Endothelial cell of umbilical vein (primary cell): ENCODE measurements around the gene ENGASE.

ENCODE experiments used
- EZH2 ChIP-seq: IDR thresholded peaks from 2 replicates; pipeline ENCODE4 v1.6.1; 2012; ENCODE audit warnings: borderline replicate concordance, low read depth, mild to moderate bottlenecking, moderate library complexity, low read length, inconsistent platforms; ENCODE audit not compliant: severe bottlenecking
- FOS ChIP-seq: IDR thresholded peaks from 2 replicates; pipeline ENCODE4 v1.6.1; 2011; ENCODE audit warnings: mild to moderate bottlenecking, low read length, moderate library complexity, borderline replicate concordance; ENCODE audit not compliant: insufficient read depth
- GATA2 ChIP-seq: IDR thresholded peaks from 2 replicates; pipeline ENCODE4 v1.7.0; 2011; ENCODE audit warnings: low read depth, mild to moderate bottlenecking, moderate library complexity, mixed read lengths, low read length; ENCODE audit not compliant: insufficient read length, insufficient read depth
- MAX ChIP-seq: IDR thresholded peaks from 2 replicates; pipeline ENCODE4 v1.6.1; 2011; ENCODE audit not compliant: insufficient read depth, insufficient read length
- MYC ChIP-seq: IDR thresholded peaks from one replicate; pipeline ENCODE4 v1.6.1; 2011; ENCODE audit warnings: mild to moderate bottlenecking, low read depth, low read length
- POLR2A ChIP-seq: IDR thresholded peaks from 2 replicates; pipeline ENCODE4 v1.6.1; 2012; ENCODE audit warnings: low read depth, mild to moderate bottlenecking, control low read depth, low read length
- POLR2AphosphoS5 ChIP-seq: IDR thresholded peaks from 2 replicates; pipeline ENCODE4 v1.6.1; 2012; ENCODE audit warnings: low read depth, mild to moderate bottlenecking, control low read depth, low read length, moderate library complexity; ENCODE audit not compliant: insufficient read depth
- TF ChIP-seq, protein P1 (sequence below), 2 donors: IDR thresholded peaks; 1 replicate in 1 of 2; 2 replicates in 1 of 2; pipeline ENCODE4 v1.5.1; 2011; ENCODE audit warnings: low read length in 2 of 2, mild to moderate bottlenecking in 2 of 2, moderate library complexity in 2 of 2, control low read depth in 1 of 2, inconsistent platforms in 1 of 2, low read depth in 1 of 2; ENCODE audit not compliant: insufficient read depth in 1 of 2; ENCODE audit errors: extremely low read depth in 1 of 2

DNA sequence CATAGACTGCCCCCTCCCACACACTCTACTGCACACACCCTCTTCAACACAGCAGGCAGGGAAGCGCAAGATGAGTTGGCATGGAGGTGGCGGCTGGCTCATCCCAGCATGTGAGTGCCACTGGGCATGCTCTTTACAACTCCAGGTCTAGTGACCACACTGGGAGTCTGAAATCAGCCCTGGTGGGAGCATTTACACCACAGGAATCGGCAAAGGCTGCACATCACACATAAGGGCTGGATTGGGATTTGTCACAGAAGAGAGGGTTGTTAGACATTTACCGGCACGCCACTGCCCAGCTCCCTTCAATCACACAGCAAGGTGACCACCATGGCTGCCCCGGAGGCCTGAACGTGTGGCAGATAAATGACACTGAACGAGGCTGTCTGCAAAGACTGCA, 49.4 kb downstream of the ENGASE start:
- TF ChIP-seq, protein P1, sequence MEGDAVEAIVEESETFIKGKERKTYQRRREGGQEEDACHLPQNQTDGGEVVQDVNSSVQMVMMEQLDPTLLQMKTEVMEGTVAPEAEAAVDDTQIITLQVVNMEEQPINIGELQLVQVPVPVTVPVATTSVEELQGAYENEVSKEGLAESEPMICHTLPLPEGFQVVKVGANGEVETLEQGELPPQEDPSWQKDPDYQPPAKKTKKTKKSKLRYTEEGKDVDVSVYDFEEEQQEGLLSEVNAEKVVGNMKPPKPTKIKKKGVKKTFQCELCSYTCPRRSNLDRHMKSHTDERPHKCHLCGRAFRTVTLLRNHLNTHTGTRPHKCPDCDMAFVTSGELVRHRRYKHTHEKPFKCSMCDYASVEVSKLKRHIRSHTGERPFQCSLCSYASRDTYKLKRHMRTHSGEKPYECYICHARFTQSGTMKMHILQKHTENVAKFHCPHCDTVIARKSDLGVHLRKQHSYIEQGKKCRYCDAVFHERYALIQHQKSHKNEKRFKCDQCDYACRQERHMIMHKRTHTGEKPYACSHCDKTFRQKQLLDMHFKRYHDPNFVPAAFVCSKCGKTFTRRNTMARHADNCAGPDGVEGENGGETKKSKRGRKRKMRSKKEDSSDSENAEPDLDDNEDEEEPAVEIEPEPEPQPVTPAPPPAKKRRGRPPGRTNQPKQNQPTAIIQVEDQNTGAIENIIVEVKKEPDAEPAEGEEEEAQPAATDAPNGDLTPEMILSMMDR (IDR thresholded peaks at IDR 0.05; ENCODE audit: extremely low read depth in 1 of 2, insufficient read depth in 1 of 2, low read depth in 1 of 2, low read length in 2 of 2) = no peak
- TF ChIP-seq POLR2AphosphoS5 (no peak), GATA2 (no peak), FOS (no peak), POLR2A (no peak), MAX (no peak), EZH2 (no peak), MYC (no peak)
